Esophagus muscularis mucosa (tissue), 4 donors: ENCODE results near the gene TOGARAM2. TPM values are rescaled to one million over a fixed set of nuclear protein-coding genes. Genes with fewer than 3 reads are reported as not detected.

Experiments
- DNase-seq: peaks from one replicate; pipeline ENCODE4 v3.0.0-alpha.2; 2017; ENCODE audit errors: extremely low spot score
- H3K27ac ChIP-seq, 4 donors: fragments of 200-600 bp; sonication (generic); replicated peaks in 1 of 4; 1 replicate in 3 of 4; 2 replicates in 1 of 4; pipeline ENCODE4 v1.5.1; 2016 to 2019; ENCODE audit warnings: mild to moderate bottlenecking in 1 of 4
- H3K27me3 ChIP-seq, 4 donors: fragments of 200-600 bp; sonication (generic); one replicate each; pipeline versions ENCODE4 v1.5.1 to v1.6.0; 2016 to 2019
- H3K36me3 ChIP-seq, 4 donors: fragments of 200-600 bp; sonication (generic); one replicate each; pipeline ENCODE4 v1.5.1; 2016 to 2019
- H3K4me1 ChIP-seq, 4 donors: fragments of 200-600 bp; sonication (generic); one replicate each; pipeline ENCODE4 v1.5.1; 2016 to 2019
- H3K4me3 ChIP-seq, 4 donors: fragments of 200-600 bp; sonication (generic); 1 replicate in 2 of 4; 2 replicates in 2 of 4; pipeline ENCODE4 v1.5.1; 2016 to 2019; ENCODE audit warnings: mild to moderate bottlenecking in 4 of 4, moderate library complexity in 1 of 4
- H3K9me3 ChIP-seq, 4 donors: fragments of 200-600 bp; sonication (generic); 1 replicate in 3 of 4; 2 replicates in 1 of 4; pipeline ENCODE4 v1.5.1; 2016 to 2019
- EP300 ChIP-seq: sonication (generic); formaldehyde crosslinking; IDR thresholded peaks from one replicate; pipeline ENCODE4 v1.6.1; 2017; ENCODE audit warnings: antibody characterized with exemption
- POLR2A ChIP-seq: fragments of 450-650 bp; IDR thresholded peaks from one replicate; pipeline ENCODE4 v1.6.1; 2017; ENCODE audit warnings: antibody characterized with exemption, moderate library complexity, mild to moderate bottlenecking, low read depth
- POLR2AphosphoS5 ChIP-seq, 2 donors: sonication (generic); formaldehyde crosslinking; IDR thresholded peaks; one replicate each; pipeline ENCODE4 v1.6.1; 2017; ENCODE audit warnings: antibody characterized with exemption in 2 of 2
- WGBS: methylation state at CpG from one replicate; pipeline ENCODE4 v1.1.5; 2018; 5-methylcytosine and 5-hydroxymethylcytosine counted together
- intact Hi-C: fragments of 100-400 bp; cut with DNase I; formaldehyde crosslinking; loops from one replicate; pipeline ENCODE4 v1.15.1; 2023
- total RNA-seq, 4 donors: library from RNA; depleted of rRNA; stranded (reverse); fragments of >200 nt; gene quantifications; one replicate each; pipeline versions ENCODE4 v1.1.0 to v1.2.1, GENCODE V29; 2016
- TF ChIP-seq, protein P1 (sequence below), 3 experiments: fragments of 200-600 bp in 2 of 3; fragments of 450-650 bp in 1 of 3; sonication (generic) in 2 of 3; IDR thresholded peaks; one replicate each; pipeline ENCODE4 v1.5.1; 2017 to 2019; ENCODE audit warnings: antibody characterized with exemption in 3 of 3, mild to moderate bottlenecking in 2 of 3, moderate library complexity in 1 of 3

The TOGARAM2 gene
- total RNA-seq, 4 donors from 2014 or later, result 0.57 to 0.99 (median 0.77) TPM

DNA sequence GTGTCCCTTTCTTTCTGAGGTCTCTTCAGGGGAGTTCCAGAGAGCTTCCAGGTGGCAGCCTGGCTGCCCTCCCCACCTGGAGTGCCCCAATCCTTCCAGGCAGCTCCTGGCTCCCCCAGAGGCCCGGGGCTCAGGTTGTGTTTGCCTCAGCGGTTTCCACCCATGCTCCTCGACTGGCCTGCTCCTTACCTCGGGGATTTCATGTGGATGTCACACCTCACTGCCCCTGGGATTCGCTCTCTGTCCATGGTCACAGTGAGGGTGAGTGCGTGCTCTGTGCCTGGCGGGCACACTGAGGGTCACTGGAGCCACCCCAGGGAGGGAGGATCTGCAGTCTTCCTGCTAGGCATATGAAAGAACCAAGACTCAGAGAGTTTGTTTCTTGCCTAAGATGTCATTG lies 2.1 kb upstream of the TOGARAM2 start:
- intact Hi-C loops, result no loop called here
- Histone ChIP-seq H3K4me3 (no peak overlapping the region), H3K27me3 (no peaks in the 10 kb centered on the region), H3K9me3 (no peaks in the 10 kb centered on the region), H3K27ac (no peak overlapping the region), H3K4me1 (peaks cover 24 to 51% (median 42%) of the 10 kb centered on the region in 4 donors), H3K36me3 (no peaks in the 10 kb centered on the region)
- TF ChIP-seq POLR2A (no peak), EP300 (no peak), POLR2AphosphoS5 (IDR thresholded peaks at IDR 0.05) (no peak)
- TF ChIP-seq, protein P1, sequence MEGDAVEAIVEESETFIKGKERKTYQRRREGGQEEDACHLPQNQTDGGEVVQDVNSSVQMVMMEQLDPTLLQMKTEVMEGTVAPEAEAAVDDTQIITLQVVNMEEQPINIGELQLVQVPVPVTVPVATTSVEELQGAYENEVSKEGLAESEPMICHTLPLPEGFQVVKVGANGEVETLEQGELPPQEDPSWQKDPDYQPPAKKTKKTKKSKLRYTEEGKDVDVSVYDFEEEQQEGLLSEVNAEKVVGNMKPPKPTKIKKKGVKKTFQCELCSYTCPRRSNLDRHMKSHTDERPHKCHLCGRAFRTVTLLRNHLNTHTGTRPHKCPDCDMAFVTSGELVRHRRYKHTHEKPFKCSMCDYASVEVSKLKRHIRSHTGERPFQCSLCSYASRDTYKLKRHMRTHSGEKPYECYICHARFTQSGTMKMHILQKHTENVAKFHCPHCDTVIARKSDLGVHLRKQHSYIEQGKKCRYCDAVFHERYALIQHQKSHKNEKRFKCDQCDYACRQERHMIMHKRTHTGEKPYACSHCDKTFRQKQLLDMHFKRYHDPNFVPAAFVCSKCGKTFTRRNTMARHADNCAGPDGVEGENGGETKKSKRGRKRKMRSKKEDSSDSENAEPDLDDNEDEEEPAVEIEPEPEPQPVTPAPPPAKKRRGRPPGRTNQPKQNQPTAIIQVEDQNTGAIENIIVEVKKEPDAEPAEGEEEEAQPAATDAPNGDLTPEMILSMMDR (IDR thresholded peaks at IDR 0.05), result no peak
- 83% methylated on average over 5 of the region's 7 CpGs for WGBS
- DNase-seq, result no peak

DNA sequence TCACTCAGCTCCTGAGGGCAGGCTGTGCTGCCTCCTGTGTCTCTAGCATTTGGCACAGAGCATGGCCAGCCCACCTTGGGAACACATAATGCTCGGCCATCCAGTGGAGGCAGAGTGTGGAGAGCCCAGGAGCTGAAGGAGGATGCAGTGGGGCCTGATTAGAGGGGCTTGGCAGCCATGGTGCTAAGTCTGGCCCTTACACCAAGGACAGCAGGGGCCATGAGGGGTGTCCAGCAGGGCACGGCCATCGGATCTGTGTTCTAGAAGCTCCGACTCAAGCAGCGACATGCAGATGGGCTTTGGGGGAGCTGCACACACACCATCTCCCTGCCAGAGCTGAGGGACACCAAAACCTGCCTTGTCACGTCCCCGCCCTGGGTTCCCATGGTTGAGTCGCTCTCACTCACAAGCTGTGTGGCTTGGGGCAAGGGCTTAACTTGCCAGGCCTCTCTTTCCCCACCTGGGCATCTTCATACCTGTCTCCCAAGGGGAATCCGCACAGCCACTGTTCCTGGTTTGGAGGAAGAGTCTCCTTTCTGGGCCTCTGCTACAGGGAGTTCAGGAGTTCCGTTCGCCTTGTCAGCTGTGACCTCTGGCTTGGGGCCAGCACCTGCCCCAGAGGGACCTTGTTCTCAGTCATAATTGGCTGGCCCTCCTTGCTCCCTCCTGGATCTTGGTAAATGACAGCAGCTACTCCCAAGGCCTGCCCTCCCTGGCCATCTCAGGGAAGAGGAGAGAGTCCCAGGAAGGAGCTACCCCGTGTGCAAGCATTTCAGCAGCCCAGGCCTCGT lies 1.3 kb upstream of the TOGARAM2 start:
- WGBS, result 66% methylated on average over 11 of the region's 13 CpGs
- no peak overlapping the region for H3K4me3 ChIP-seq
- H3K27ac ChIP-seq, result peak overlapping the region; percentile 66 to 89 (median 86)
- no peaks in the 10 kb centered on the region for H3K9me3 ChIP-seq
- no peaks in the 10 kb centered on the region for H3K27me3 ChIP-seq
- no peak for DNase-seq
- TF ChIP-seq, protein P1 (IDR thresholded peaks at IDR 0.05), result no peak
- TF ChIP-seq POLR2A (no peak), POLR2AphosphoS5 (IDR thresholded peaks at IDR 0.05) (no peak), EP300 (no peak)
- no peaks in the 10 kb centered on the region for H3K36me3 ChIP-seq
- intact Hi-C loops, result no loop called here
- peaks cover 24 to 58% (median 47%) of the 10 kb centered on the region in 4 donors for H3K4me1 ChIP-seq

DNA sequence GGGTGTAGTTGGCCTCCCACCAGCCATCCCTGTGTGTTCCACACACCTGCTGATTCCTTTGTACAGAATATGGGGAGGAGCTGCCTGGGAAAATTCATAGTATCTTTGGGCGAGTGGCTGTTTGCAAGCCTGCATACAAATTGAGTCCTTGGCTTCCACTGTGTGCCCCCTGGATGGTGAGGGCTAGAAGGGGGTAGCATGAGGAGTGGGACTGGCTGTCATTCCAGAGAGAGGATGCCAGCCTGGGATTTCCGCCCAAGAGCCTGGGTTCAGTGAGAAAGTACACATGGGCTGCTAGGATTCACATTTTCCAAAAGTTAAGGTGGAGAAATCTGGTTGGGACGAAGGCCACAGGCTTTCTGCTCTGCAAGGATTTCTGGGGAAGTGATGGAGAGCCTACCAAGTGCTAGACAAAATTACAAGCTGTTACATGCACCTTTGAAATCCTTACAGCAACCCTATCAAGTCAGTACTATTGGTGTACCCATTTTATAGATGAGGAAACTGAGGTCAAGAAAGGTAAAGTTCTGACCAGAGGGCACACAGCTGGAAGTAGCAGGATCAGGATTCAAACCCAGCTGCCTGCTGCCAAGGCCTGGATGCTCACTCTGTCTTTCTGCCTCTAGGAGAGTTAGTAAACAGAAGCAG lies 606 bp upstream of the TOGARAM2 start:
- no peak for DNase-seq
- H3K4me1 ChIP-seq, result peaks cover 24 to 59% (median 48%) of the 10 kb centered on the region in 4 donors
- 0% methylated on average over 2 of the region's 3 CpGs for whole genome bisulfite sequencing

DNA sequence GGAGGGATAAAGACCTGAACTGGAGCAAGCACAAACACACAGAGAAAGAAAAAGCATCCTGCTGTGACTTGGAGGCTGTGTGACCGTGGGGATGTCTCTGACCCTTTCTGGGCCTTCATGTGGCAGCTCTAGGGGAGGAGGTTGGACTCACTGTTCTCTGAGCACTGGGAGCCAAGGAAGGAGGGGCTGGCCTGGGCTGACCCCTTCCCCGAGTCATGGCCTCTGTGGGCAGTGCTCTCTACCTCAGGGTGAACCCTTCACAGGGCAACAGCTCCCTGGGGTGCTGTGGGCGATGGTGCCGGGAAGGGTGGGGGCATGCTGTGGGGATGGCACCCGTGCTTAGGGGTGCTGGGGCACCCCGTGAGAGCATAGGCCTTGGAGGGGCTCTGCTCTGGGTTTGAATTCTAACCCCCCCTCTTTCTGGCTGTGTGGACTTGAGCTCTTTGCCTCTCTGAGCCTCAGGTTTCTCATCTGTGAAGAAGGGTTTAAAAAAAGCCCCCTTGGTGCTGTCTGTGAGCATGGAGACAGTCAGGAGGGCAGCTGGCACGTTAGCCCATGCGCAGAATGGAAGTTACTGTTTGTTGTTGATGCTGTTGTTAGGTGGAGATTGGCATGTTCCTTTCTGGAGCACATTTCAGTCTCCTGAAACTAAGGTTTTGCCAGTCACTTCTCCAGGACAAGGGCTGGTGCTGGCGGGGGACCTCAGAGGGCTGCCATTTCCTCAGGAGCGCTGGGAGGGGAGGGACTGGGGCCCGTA lies 700 bp downstream of the TOGARAM2 start:
- Histone ChIP-seq H3K9me3 (no peaks in the 10 kb centered on the region), H3K36me3 (no peaks in the 10 kb centered on the region), H3K27ac (peak overlapping the region; percentile 66 to 89 (median 86)), H3K4me1 (peaks cover 24 to 62% (median 53%) of the 10 kb centered on the region in 4 donors), H3K4me3 (peak overlapping the region in 1 of 4 donors; percentile 10), H3K27me3 (no peaks in the 10 kb centered on the region)
- no peak for DNase-seq
- 89% methylated on average over 5 of the region's 11 CpGs for WGBS
- TF ChIP-seq POLR2AphosphoS5 (IDR thresholded peaks at IDR 0.05) (peak in 1 of 2 donors; percentile 39), POLR2A (no peak), EP300 (no peak)
- TF ChIP-seq, protein P1 (IDR thresholded peaks at IDR 0.05), result no peak
- intact Hi-C loops, result no loop called here

More for the DNA sequence above, 606 bp upstream of the TOGARAM2 start:
- Histone ChIP-seq H3K4me3 (no peak overlapping the region), H3K9me3 (no peaks in the 10 kb centered on the region), H3K36me3 (no peaks in the 10 kb centered on the region), H3K27ac (peak overlapping the region; percentile 66 to 89 (median 86)), H3K27me3 (no peaks in the 10 kb centered on the region)
- intact Hi-C loops, result no loop called here
- TF ChIP-seq POLR2AphosphoS5 (IDR thresholded peaks at IDR 0.05) (no peak), EP300 (no peak), POLR2A (no peak)
- TF ChIP-seq, protein P1 (IDR thresholded peaks at IDR 0.05), result no peak
